Fibroblast of lung (primary cell): ENCODE data around the gene PTPRM. TPM values are rescaled to one million over a fixed set of nuclear protein-coding genes. Genes with fewer than 3 reads are reported as not detected.

Experiments
- DNase-seq, 2 donors: peaks; one replicate each; pipeline versions ENCODE4 v3.0.0 to v3.0.0-alpha.2; 2010; ENCODE audit warnings: low read depth in 2 of 2
- H2AFZ ChIP-seq: 2 replicates; pipeline ENCODE4 v1.5.1; 2012; ENCODE audit warnings: low read length, control low read depth, inconsistent platforms
- H3K27ac ChIP-seq: 2 replicates; pipeline ENCODE4 v1.5.1; 2011; ENCODE audit warnings: low read length, control low read depth; ENCODE audit not compliant: insufficient read depth
- H3K27me3 ChIP-seq: 2 replicates; pipeline ENCODE4 v1.5.1; 2011; ENCODE audit warnings: mild to moderate bottlenecking, low read length; ENCODE audit not compliant: control insufficient read depth, insufficient read depth
- H3K36me3 ChIP-seq: 2 replicates; pipeline ENCODE4 v1.5.1; 2011; ENCODE audit warnings: low read length; ENCODE audit not compliant: control insufficient read depth, insufficient read depth
- H3K4me1 ChIP-seq: 2 replicates; pipeline ENCODE4 v1.5.1; 2011; ENCODE audit warnings: low read length; ENCODE audit not compliant: control insufficient read depth, insufficient read depth; ENCODE audit errors: extremely low read depth
- H3K4me2 ChIP-seq: 2 replicates; pipeline ENCODE4 v1.5.1; 2011; ENCODE audit warnings: low read length, control low read depth; ENCODE audit not compliant: insufficient read depth; ENCODE audit errors: extremely low read depth
- H3K4me3 ChIP-seq, 4 experiments: fragments of 200-600 bp in 1 of 4; sonication (generic) in 1 of 4; replicated peaks in 1 of 4; 2 replicates each; pipeline ENCODE4 v1.5.1; 2011 to 2016; ENCODE audit warnings: low read length in 4 of 4, low read depth in 3 of 4, mild to moderate bottlenecking in 3 of 4, control low read depth in 2 of 4, inconsistent platforms in 1 of 4, mixed read lengths in 1 of 4; ENCODE audit not compliant: insufficient read depth in 1 of 4; ENCODE audit errors: control extremely low read depth in 1 of 4
- H3K79me2 ChIP-seq: 2 replicates; pipeline ENCODE4 v1.5.1; 2012; ENCODE audit warnings: mild to moderate bottlenecking, low read length, inconsistent platforms; ENCODE audit not compliant: control insufficient read depth, insufficient read depth
- H3K9ac ChIP-seq: 2 replicates; pipeline ENCODE4 v1.5.1; 2011; ENCODE audit warnings: mild to moderate bottlenecking, low read length, control low read depth; ENCODE audit not compliant: insufficient read depth
- H3K9me3 ChIP-seq: 2 replicates; pipeline ENCODE4 v1.5.1; 2012; ENCODE audit warnings: low read depth, low read length; ENCODE audit not compliant: control insufficient read depth, insufficient read depth
- H4K20me1 ChIP-seq: 2 replicates; pipeline ENCODE4 v1.5.1; 2011; ENCODE audit warnings: low read length; ENCODE audit not compliant: control insufficient read depth, insufficient read depth; ENCODE audit errors: extremely low read depth
- CTCF ChIP-seq, 2 donors: IDR thresholded peaks in 1 of 2; conservative IDR thresholded peaks in 1 of 2; 1 replicate in 1 of 2; 2 replicates in 1 of 2; pipeline ENCODE4 v1.5.1; 2011 to 2012; ENCODE audit warnings: low read length in 2 of 2, control low read depth in 1 of 2, inconsistent platforms in 1 of 2, low read depth in 1 of 2, mild to moderate bottlenecking in 1 of 2
- EZH2 ChIP-seq: IDR thresholded peaks from 2 replicates; pipeline ENCODE4 v1.5.1; 2012; ENCODE audit warnings: low read length, control low read depth, mild to moderate bottlenecking; ENCODE audit errors: missing control alignments
- polyA plus RNA-seq, 2 donors: library from polyadenylated mRNA; depleted of rRNA in 1 of 2; stranded (reverse) in 1 of 2; unstranded in 1 of 2; fragments of >200 nt; gene quantifications; 2 replicates each; pipeline ENCODE4 v1.2.1, GENCODE V29; 2011 to 2012; ENCODE audit warnings: missing spikeins in 1 of 2
- total RNA-seq: library from RNA; depleted of rRNA; stranded (reverse); fragments of >200 nt; gene quantifications from 2 replicates; pipeline ENCODE4 v1.2.1, GENCODE V29; 2014

PTPRM gene
- total and polyA plus RNA-seq, 2 donors (not counting 1 experiment from before 2014, with no cell fraction given) = 86.6 to 87.0 TPM

DNA sequence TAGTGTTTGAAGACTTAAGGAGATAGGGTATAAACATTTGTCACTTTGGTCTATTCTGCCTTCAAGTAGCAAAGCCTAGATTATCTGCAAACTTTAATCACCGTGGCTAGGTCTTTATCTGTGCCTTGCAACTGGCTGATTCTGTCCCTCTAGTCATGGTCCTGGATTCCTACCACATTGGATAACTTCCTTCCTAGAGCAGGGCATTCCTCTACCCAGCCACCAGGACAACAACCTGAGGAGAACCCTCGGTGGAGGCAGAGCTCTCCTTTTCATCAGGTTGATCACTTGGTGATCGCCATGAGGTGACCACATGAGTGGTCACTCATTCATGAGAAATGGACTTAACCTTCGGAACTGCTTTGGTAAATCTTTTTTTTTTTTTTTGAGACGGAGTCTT is 25.3 kb upstream of the PTPRM start:
- Histone ChIP-seq H3K4me2 (no peak overlapping the region), H3K27me3 (no peaks in the 10 kb centered on the region), H4K20me1 (no peaks in the 10 kb centered on the region), H3K4me3 (no peak overlapping the region), H3K36me3 (no peaks in the 10 kb centered on the region), H3K9me3 (no peaks in the 10 kb centered on the region), H3K9ac (no peak overlapping the region), H3K4me1 (no peaks in the 10 kb centered on the region), H3K79me2 (no peaks in the 10 kb centered on the region), H2AFZ (no peak overlapping the region), H3K27ac (no peak overlapping the region)
- TF ChIP-seq CTCF (conservative IDR thresholded peaks at IDR 0.05 in 1 of 2, IDR thresholded peaks at IDR 0.05 in 1 of 2; ENCODE audit: low read depth in 1 of 2, low read length in 2 of 2) (no peak), EZH2 (no peak)
- no peak for DNase-seq

GRCh38 chr18:7544686-7545085 is 22.4 kb upstream of the PTPRM start:
- Histone ChIP-seq H3K9me3 (no peaks in the 10 kb centered on the region), H3K36me3 (no peaks in the 10 kb centered on the region), H4K20me1 (no peaks in the 10 kb centered on the region), H3K27ac (no peak overlapping the region), H3K4me1 (no peaks in the 10 kb centered on the region), H3K4me3 (no peak overlapping the region), H3K79me2 (no peaks in the 10 kb centered on the region), H3K9ac (no peak overlapping the region), H3K4me2 (no peak overlapping the region), H3K27me3 (no peaks in the 10 kb centered on the region), H2AFZ (no peak overlapping the region)
- TF ChIP-seq EZH2 (no peak), CTCF (conservative IDR thresholded peaks at IDR 0.05 in 1 of 2, IDR thresholded peaks at IDR 0.05 in 1 of 2; ENCODE audit: low read depth in 1 of 2, low read length in 2 of 2) (no peak)
- no peak for DNase-seq

- Histone ChIP-seq H3K36me3 (no peaks in the 10 kb centered on the region), H3K4me2 (no peak overlapping the region), H3K27ac (no peak overlapping the region), H4K20me1 (no peaks in the 10 kb centered on the region), H3K9ac (no peak overlapping the region), H3K27me3 (no peaks in the 10 kb centered on the region), H3K4me3 (no peak overlapping the region), H3K4me1 (no peaks in the 10 kb centered on the region), H3K79me2 (no peaks in the 10 kb centered on the region), H2AFZ (no peak overlapping the region), H3K9me3 (no peaks in the 10 kb centered on the region)
- no peak for TF ChIP-seq EZH2
- TF ChIP-seq CTCF (conservative IDR thresholded peaks at IDR 0.05 in 1 of 2, IDR thresholded peaks at IDR 0.05 in 1 of 2; ENCODE audit: low read depth in 1 of 2, low read length in 2 of 2) = no peak
- DNase-seq = peak in 1 of 2 donors; percentile 31
These were observed 21.4 kb upstream of the PTPRM start for GRCh38 chr18:7545734-7546133.
